Fibroblast of lung (primary cell): ENCODE data around the gene OR2T4. TPM values are rescaled to one million over a fixed set of nuclear protein-coding genes. Genes with fewer than 3 reads are reported as not detected.

Experiments used
- DNase-seq, 2 donors: peaks; one replicate each; pipeline versions ENCODE4 v3.0.0 to v3.0.0-alpha.2; 2010; ENCODE audit warnings: low read depth in 2 of 2
- H2AFZ ChIP-seq: 2 replicates; pipeline ENCODE4 v1.5.1; 2012; ENCODE audit warnings: low read length, control low read depth, inconsistent platforms
- H3K27ac ChIP-seq: 2 replicates; pipeline ENCODE4 v1.5.1; 2011; ENCODE audit warnings: low read length, control low read depth; ENCODE audit not compliant: insufficient read depth
- H3K27me3 ChIP-seq: 2 replicates; pipeline ENCODE4 v1.5.1; 2011; ENCODE audit warnings: mild to moderate bottlenecking, low read length; ENCODE audit not compliant: control insufficient read depth, insufficient read depth
- H3K36me3 ChIP-seq: 2 replicates; pipeline ENCODE4 v1.5.1; 2011; ENCODE audit warnings: low read length; ENCODE audit not compliant: control insufficient read depth, insufficient read depth
- H3K4me1 ChIP-seq: 2 replicates; pipeline ENCODE4 v1.5.1; 2011; ENCODE audit warnings: low read length; ENCODE audit not compliant: control insufficient read depth, insufficient read depth; ENCODE audit errors: extremely low read depth
- H3K4me2 ChIP-seq: 2 replicates; pipeline ENCODE4 v1.5.1; 2011; ENCODE audit warnings: low read length, control low read depth; ENCODE audit not compliant: insufficient read depth; ENCODE audit errors: extremely low read depth
- H3K4me3 ChIP-seq, 4 experiments: fragments of 200-600 bp in 1 of 4; sonication (generic) in 1 of 4; replicated peaks in 1 of 4; 2 replicates each; pipeline ENCODE4 v1.5.1; 2011 to 2016; ENCODE audit warnings: low read length in 4 of 4, low read depth in 3 of 4, mild to moderate bottlenecking in 3 of 4, control low read depth in 2 of 4, inconsistent platforms in 1 of 4, mixed read lengths in 1 of 4; ENCODE audit not compliant: insufficient read depth in 1 of 4; ENCODE audit errors: control extremely low read depth in 1 of 4
- H3K79me2 ChIP-seq: 2 replicates; pipeline ENCODE4 v1.5.1; 2012; ENCODE audit warnings: mild to moderate bottlenecking, low read length, inconsistent platforms; ENCODE audit not compliant: control insufficient read depth, insufficient read depth
- H3K9ac ChIP-seq: 2 replicates; pipeline ENCODE4 v1.5.1; 2011; ENCODE audit warnings: mild to moderate bottlenecking, low read length, control low read depth; ENCODE audit not compliant: insufficient read depth
- H3K9me3 ChIP-seq: 2 replicates; pipeline ENCODE4 v1.5.1; 2012; ENCODE audit warnings: low read depth, low read length; ENCODE audit not compliant: control insufficient read depth, insufficient read depth
- H4K20me1 ChIP-seq: 2 replicates; pipeline ENCODE4 v1.5.1; 2011; ENCODE audit warnings: low read length; ENCODE audit not compliant: control insufficient read depth, insufficient read depth; ENCODE audit errors: extremely low read depth
- CTCF ChIP-seq, 2 donors: IDR thresholded peaks in 1 of 2; conservative IDR thresholded peaks in 1 of 2; 1 replicate in 1 of 2; 2 replicates in 1 of 2; pipeline ENCODE4 v1.5.1; 2011 to 2012; ENCODE audit warnings: low read length in 2 of 2, control low read depth in 1 of 2, inconsistent platforms in 1 of 2, low read depth in 1 of 2, mild to moderate bottlenecking in 1 of 2
- EZH2 ChIP-seq: IDR thresholded peaks from 2 replicates; pipeline ENCODE4 v1.5.1; 2012; ENCODE audit warnings: low read length, control low read depth, mild to moderate bottlenecking; ENCODE audit errors: missing control alignments
- polyA plus RNA-seq, 2 donors: library from polyadenylated mRNA; depleted of rRNA in 1 of 2; stranded (reverse) in 1 of 2; unstranded in 1 of 2; fragments of >200 nt; gene quantifications; 2 replicates each; pipeline ENCODE4 v1.2.1, GENCODE V29; 2011 to 2012; ENCODE audit warnings: missing spikeins in 1 of 2
- total RNA-seq: library from RNA; depleted of rRNA; stranded (reverse); fragments of >200 nt; gene quantifications from 2 replicates; pipeline ENCODE4 v1.2.1, GENCODE V29; 2014

Gene OR2T4
- total and polyA plus RNA-seq, 2 donors (not counting 1 experiment from before 2014, with no cell fraction given): not detected

GRCh38 chr1:248388426-248388825 lies 27.0 kb downstream of the OR2T4 start:
- no peak overlapping the region for H3K27ac ChIP-seq
- H3K4me1 ChIP-seq: no peaks in the 10 kb centered on the region
- no peak for TF ChIP-seq EZH2
- TF ChIP-seq CTCF (conservative IDR thresholded peaks at IDR 0.05 in 1 of 2, IDR thresholded peaks at IDR 0.05 in 1 of 2; ENCODE audit: low read depth in 1 of 2, low read length in 2 of 2): no peak
- no peaks in the 10 kb centered on the region for H3K27me3 ChIP-seq
- no peak overlapping the region for H2AFZ ChIP-seq
- DNase-seq: no peak
- H3K36me3 ChIP-seq: no peaks in the 10 kb centered on the region
- H3K4me2 ChIP-seq: no peak overlapping the region
- H3K9me3 ChIP-seq: no peaks in the 10 kb centered on the region
- no peaks in the 10 kb centered on the region for H3K79me2 ChIP-seq
- H3K9ac ChIP-seq: no peak overlapping the region
- no peaks in the 10 kb centered on the region for H4K20me1 ChIP-seq
- no peak overlapping the region for H3K4me3 ChIP-seq

DNA sequence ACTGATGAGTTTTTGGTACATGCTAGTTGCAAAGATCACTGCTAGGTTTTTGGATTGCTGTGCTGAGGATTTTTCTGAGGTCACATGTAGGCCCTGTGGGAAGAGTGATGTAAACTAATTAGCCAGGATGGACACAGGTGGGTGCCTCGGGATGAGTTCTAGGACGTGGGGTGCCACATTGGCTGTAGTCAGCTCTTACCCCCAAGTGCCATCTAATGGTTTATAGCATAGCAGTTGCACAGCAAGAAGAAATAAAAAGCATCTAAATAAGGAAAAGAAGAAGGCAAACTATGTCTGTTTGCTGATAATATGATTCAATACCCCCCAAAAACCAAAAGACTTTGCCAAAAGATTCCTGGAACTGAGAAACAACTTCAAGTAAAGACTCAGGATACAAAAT lies 31.6 kb downstream of the OR2T4 start:
- H3K9ac ChIP-seq: no peak overlapping the region
- no peaks in the 10 kb centered on the region for H4K20me1 ChIP-seq
- H3K4me1 ChIP-seq: no peaks in the 10 kb centered on the region
- no peak for TF ChIP-seq EZH2
- H3K4me2 ChIP-seq: no peak overlapping the region
- no peak overlapping the region for H3K27ac ChIP-seq
- H3K79me2 ChIP-seq: no peaks in the 10 kb centered on the region
- no peak overlapping the region for H3K4me3 ChIP-seq
- H3K27me3 ChIP-seq: no peaks in the 10 kb centered on the region
- no peaks in the 10 kb centered on the region for H3K9me3 ChIP-seq
- H3K36me3 ChIP-seq: no peaks in the 10 kb centered on the region
- no peak for DNase-seq
- no peak overlapping the region for H2AFZ ChIP-seq

DNA sequence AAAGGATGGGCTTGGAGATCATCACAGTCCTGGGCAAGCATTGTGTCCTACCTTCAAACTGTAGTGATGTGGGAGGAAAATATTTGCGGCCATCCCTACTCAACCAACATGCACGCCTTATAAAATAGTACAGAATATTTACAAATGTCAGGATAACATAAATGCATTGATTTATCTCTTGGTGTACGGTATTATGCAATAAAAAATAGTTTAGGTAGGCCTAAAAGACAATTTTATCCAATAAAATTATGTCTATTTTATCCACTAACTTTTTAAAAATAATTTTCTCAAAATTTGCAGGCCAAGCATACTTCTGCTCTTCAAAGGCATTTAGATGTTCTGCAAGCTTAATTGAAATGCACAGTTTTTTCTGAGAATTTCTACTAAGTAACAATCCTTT lies 41.3 kb downstream of the OR2T4 start, which contains the start of gene OR2T1:
OR2T1 (plus strand) TSS at position 301 of the 400 bp plus-strand sequence. CDS start 3,100 bp downstream, outside the sequence.
- H3K79me2 ChIP-seq: no peaks in the 10 kb centered on the region
- H3K4me3 ChIP-seq: no peak within 1 kb of the TSS
- H3K4me1 ChIP-seq: no peaks in the 10 kb centered on the region
- H3K4me2 ChIP-seq: no peak within 1 kb of the TSS
- no peaks in the 10 kb centered on the region for H4K20me1 ChIP-seq
- H3K9me3 ChIP-seq: no peaks in the 10 kb centered on the region
- no peaks in the 10 kb centered on the region for H3K36me3 ChIP-seq
- no peaks in the 10 kb centered on the region for H3K27me3 ChIP-seq
- H3K9ac ChIP-seq: no peak within 1 kb of the TSS
- no peak within 1 kb of the TSS for H3K27ac ChIP-seq
- DNase-seq: no peak
- no peak for TF ChIP-seq CTCF (conservative IDR thresholded peaks at IDR 0.05 in 1 of 2, IDR thresholded peaks at IDR 0.05 in 1 of 2; ENCODE audit: low read depth in 1 of 2, low read length in 2 of 2)
- no peak for TF ChIP-seq EZH2
- H2AFZ ChIP-seq: no peak within 1 kb of the TSS
